DOHH2 (cell line): ENCODE measurements around the gene LUC7L3.

ENCODE experiments used
- EZH2phosphoT487 ChIP-seq: fragments of 200-600 bp; sonication (generic); IDR thresholded peaks from 2 replicates; pipeline ENCODE4 v1.6.1; 2017; ENCODE audit warnings: borderline replicate concordance, mild to moderate bottlenecking, antibody characterized with exemption, low read length, moderate library complexity, mixed read lengths
- TF ChIP-seq, protein P1 (sequence below): fragments of 200-600 bp; sonication (generic); IDR thresholded peaks from one replicate; pipeline ENCODE4 v1.5.1; 2014; ENCODE audit warnings: antibody characterized with exemption, mild to moderate bottlenecking, low read depth, low read length; ENCODE audit not compliant: poor library complexity, severe bottlenecking

DNA sequence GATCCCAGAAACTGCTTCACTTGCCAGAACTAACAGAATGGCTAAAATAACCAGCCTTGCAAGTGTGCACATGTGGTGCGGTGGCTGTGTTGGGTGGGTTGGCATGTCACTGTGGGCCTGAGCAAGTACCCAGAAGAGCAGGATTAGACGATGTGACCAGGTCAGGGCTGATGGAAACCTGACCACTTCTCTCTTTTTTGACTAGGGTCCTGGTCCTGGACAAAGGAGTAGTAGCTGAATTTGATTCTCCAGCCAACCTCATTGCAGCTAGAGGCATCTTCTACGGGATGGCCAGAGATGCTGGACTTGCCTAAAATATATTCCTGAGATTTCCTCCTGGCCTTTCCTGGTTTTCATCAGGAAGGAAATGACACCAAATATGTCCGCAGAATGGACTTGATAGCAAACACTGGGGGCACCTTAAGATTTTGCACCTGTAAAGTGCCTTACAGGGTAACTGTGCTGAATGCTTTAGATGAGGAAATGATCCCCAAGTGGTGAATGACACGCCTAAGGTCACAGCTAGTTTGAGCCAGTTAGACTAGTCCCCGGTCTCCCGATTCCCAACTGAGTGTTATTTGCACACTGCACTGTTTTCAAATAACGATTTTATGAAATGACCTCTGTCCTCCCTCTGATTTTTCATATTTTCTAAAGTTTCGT is 28.4 kb upstream of the LUC7L3 start:
- TF ChIP-seq, protein P1, sequence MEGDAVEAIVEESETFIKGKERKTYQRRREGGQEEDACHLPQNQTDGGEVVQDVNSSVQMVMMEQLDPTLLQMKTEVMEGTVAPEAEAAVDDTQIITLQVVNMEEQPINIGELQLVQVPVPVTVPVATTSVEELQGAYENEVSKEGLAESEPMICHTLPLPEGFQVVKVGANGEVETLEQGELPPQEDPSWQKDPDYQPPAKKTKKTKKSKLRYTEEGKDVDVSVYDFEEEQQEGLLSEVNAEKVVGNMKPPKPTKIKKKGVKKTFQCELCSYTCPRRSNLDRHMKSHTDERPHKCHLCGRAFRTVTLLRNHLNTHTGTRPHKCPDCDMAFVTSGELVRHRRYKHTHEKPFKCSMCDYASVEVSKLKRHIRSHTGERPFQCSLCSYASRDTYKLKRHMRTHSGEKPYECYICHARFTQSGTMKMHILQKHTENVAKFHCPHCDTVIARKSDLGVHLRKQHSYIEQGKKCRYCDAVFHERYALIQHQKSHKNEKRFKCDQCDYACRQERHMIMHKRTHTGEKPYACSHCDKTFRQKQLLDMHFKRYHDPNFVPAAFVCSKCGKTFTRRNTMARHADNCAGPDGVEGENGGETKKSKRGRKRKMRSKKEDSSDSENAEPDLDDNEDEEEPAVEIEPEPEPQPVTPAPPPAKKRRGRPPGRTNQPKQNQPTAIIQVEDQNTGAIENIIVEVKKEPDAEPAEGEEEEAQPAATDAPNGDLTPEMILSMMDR, result no peak
- no peak for TF ChIP-seq EZH2phosphoT487
